Trophoblast cell (in vitro differentiated cells and primary cell): ENCODE results near the gene C4A.
"Not testable (repeated sequence)": the region's sequence is repeated elsewhere in the genome, so short reads cannot be mapped to it uniquely, and the experiment has no call there.

Experiments
- DNase-seq, 2 donors: peaks; one replicate each; pipeline ENCODE4 v3.0.0-alpha.2; 2016
- H2AFZ ChIP-seq: 2 replicates; pipeline ENCODE4 v1.6.1; 2013; ENCODE audit warnings: low read length, moderate library complexity, mild to moderate bottlenecking; ENCODE audit not compliant: insufficient read depth, poor library complexity
- H2AK5ac ChIP-seq: 2 replicates; pipeline ENCODE4 v1.6.1; 2013; ENCODE audit warnings: mild to moderate bottlenecking, low read length
- H2BK120ac ChIP-seq: 2 replicates; pipeline ENCODE4 v1.6.1; 2013; ENCODE audit warnings: low read length, mild to moderate bottlenecking, moderate library complexity; ENCODE audit not compliant: insufficient read depth, poor library complexity
- H2BK12ac ChIP-seq: 2 replicates; pipeline ENCODE4 v1.6.1; 2013; ENCODE audit warnings: mild to moderate bottlenecking, low read length, moderate library complexity
- H2BK5ac ChIP-seq: 2 replicates; pipeline ENCODE4 v1.6.1; 2013; ENCODE audit warnings: low read length, low read depth, moderate library complexity, mild to moderate bottlenecking; ENCODE audit not compliant: poor library complexity
- H3K14ac ChIP-seq: 2 replicates; pipeline ENCODE4 v1.6.1; 2013; ENCODE audit warnings: mild to moderate bottlenecking, low read length
- H3K18ac ChIP-seq: 2 replicates; pipeline ENCODE4 v1.6.1; 2013; ENCODE audit warnings: mild to moderate bottlenecking, low read length
- H3K23ac ChIP-seq: 2 replicates; pipeline ENCODE4 v1.6.1; 2013; ENCODE audit warnings: low read length
- H3K27ac ChIP-seq: 2 replicates; pipeline ENCODE4 v1.5.1; 2013; ENCODE audit warnings: low read depth, mild to moderate bottlenecking, inconsistent platforms, low read length, moderate library complexity
- H3K27me3 ChIP-seq: 2 replicates; pipeline ENCODE4 v1.6.1; 2013; ENCODE audit warnings: inconsistent platforms, mild to moderate bottlenecking, low read length, moderate library complexity; ENCODE audit not compliant: insufficient read depth
- H3K36me3 ChIP-seq, 2 experiments: 1 replicate in 1 of 2; 2 replicates in 1 of 2; pipeline ENCODE4 v1.6.1; 2013; ENCODE audit warnings: low read length in 2 of 2, mild to moderate bottlenecking in 2 of 2, moderate library complexity in 1 of 2; ENCODE audit not compliant: insufficient read depth in 2 of 2, control insufficient read depth in 1 of 2
- H3K4ac ChIP-seq: 2 replicates; pipeline ENCODE4 v1.6.1; 2013; ENCODE audit warnings: low read depth, mild to moderate bottlenecking, low read length, moderate library complexity
- H3K4me1 ChIP-seq, 2 experiments: 1 replicate in 1 of 2; 2 replicates in 1 of 2; pipeline ENCODE4 v1.6.1; 2013; ENCODE audit warnings: low read length in 2 of 2, mild to moderate bottlenecking in 2 of 2, moderate library complexity in 1 of 2; ENCODE audit not compliant: insufficient read depth in 2 of 2, control insufficient read depth in 1 of 2
- H3K4me2 ChIP-seq: 2 replicates; pipeline ENCODE4 v1.6.1; 2013; ENCODE audit warnings: inconsistent platforms, mild to moderate bottlenecking, low read length, moderate library complexity
- H3K4me3 ChIP-seq: 2 replicates; pipeline ENCODE4 v1.5.1; 2013; ENCODE audit warnings: mild to moderate bottlenecking, low read depth, low read length, inconsistent platforms
- H3K79me1 ChIP-seq: one replicate; pipeline ENCODE4 v1.6.1; 2013; ENCODE audit warnings: low read length
- H3K79me2 ChIP-seq: 2 replicates; pipeline ENCODE4 v1.6.1; 2013; ENCODE audit warnings: low read length, mild to moderate bottlenecking; ENCODE audit not compliant: control insufficient read depth, insufficient read depth, poor library complexity
- H3K9ac ChIP-seq: 2 replicates; pipeline ENCODE4 v1.6.1; 2013; ENCODE audit warnings: mild to moderate bottlenecking, low read length
- H3K9me3 ChIP-seq: 2 replicates; pipeline ENCODE4 v1.6.1; 2013; ENCODE audit warnings: low read depth, mild to moderate bottlenecking, control low read depth, inconsistent platforms, low read length; ENCODE audit not compliant: insufficient read depth
- H4K12ac ChIP-seq: 2 replicates; pipeline ENCODE4 v1.6.1; 2013; ENCODE audit warnings: low read depth, mild to moderate bottlenecking, low read length, moderate library complexity
- H4K8ac ChIP-seq: 2 replicates; pipeline ENCODE4 v1.6.1; 2013; ENCODE audit warnings: low read depth, mild to moderate bottlenecking, low read length, moderate library complexity
- H4K91ac ChIP-seq: one replicate; pipeline ENCODE4 v1.6.1; 2013; ENCODE audit warnings: low read depth, mild to moderate bottlenecking, low read length, moderate library complexity
- WGBS: extraction: QIAGEN DNeasy Blood & Tissue Kit; methylation state at CpG from one replicate; pipeline ENCODE4 v1.1.7; 2013; ENCODE audit warnings: missing lambda C conversion rate; ENCODE audit not compliant: insufficient read length, insufficient coverage; ENCODE audit errors: extremely low coverage; 5-methylcytosine and 5-hydroxymethylcytosine counted together

Gene C4A

DNA sequence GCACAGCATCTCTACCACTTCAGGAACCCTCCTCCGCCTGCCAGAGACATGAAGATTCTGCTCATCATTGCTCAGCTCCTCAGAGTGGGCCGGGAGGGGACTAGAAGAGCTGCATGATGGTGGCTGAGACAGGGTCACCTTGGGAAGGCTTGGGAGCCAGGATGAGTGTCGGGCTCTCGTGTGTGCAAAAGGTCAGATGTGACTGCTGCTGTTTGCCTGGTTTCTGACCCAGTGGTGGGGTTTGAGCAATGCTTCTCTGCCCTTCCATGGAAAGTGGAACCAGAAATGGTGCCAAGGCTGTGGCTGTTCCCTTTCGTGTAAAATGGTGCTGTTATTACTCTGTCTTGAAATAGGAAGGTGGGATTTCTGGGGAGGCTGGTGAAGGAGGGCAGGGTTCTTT, 859 bp upstream of the C4A start:
- not testable (repeated sequence) for H3K18ac ChIP-seq
- no CpG with 5 or more reads among the region's 5 CpGs for WGBS

DNA sequence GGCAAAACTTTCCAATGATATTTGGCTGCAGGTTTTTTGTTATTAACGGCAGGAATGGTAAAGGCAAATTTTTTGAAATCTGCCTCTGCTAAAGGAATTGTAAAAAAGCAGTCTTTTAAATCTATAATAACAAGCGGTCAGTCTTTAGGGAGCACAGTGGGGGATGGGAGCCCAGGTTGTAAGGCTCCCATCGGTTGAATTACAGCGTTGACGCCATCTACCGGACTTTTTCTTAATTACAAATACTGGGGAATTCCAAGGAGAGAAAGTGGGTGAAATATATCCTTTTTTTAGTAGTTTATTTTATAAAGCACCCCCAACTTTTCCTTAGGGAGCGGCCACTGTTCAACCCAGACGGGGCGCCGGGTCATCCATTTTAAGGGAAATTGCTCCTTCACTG, 7.5 kb downstream of the C4A start:
- not testable (repeated sequence) for H4K12ac ChIP-seq, H3K79me2 ChIP-seq, H3K79me1 ChIP-seq, DNase-seq, H3K4me1 ChIP-seq, H3K4ac ChIP-seq, H3K4me3 ChIP-seq, H3K23ac ChIP-seq, H3K4me2 ChIP-seq, H3K18ac ChIP-seq, H2BK120ac ChIP-seq, H2AFZ ChIP-seq, H2BK12ac ChIP-seq, H3K9ac ChIP-seq, H3K14ac ChIP-seq, H4K8ac ChIP-seq, H3K27me3 ChIP-seq, H2AK5ac ChIP-seq, H3K27ac ChIP-seq, H4K91ac ChIP-seq, H3K36me3 ChIP-seq, H3K9me3 ChIP-seq, H2BK5ac ChIP-seq
- WGBS: no CpG with 5 or more reads among the region's 10 CpGs

More for the DNA sequence above, 859 bp upstream of the C4A start:
- not testable (repeated sequence) for H4K91ac ChIP-seq, H4K12ac ChIP-seq, H3K9me3 ChIP-seq, H4K8ac ChIP-seq, H2AFZ ChIP-seq, H2BK120ac ChIP-seq, H3K36me3 ChIP-seq, H3K4me1 ChIP-seq, DNase-seq, H3K4ac ChIP-seq, H3K4me2 ChIP-seq, H3K79me2 ChIP-seq, H3K14ac ChIP-seq, H2BK5ac ChIP-seq, H3K27me3 ChIP-seq, H2BK12ac ChIP-seq, H2AK5ac ChIP-seq, H3K4me3 ChIP-seq, H3K27ac ChIP-seq, H3K23ac ChIP-seq, H3K9ac ChIP-seq, H3K79me1 ChIP-seq

DNA sequence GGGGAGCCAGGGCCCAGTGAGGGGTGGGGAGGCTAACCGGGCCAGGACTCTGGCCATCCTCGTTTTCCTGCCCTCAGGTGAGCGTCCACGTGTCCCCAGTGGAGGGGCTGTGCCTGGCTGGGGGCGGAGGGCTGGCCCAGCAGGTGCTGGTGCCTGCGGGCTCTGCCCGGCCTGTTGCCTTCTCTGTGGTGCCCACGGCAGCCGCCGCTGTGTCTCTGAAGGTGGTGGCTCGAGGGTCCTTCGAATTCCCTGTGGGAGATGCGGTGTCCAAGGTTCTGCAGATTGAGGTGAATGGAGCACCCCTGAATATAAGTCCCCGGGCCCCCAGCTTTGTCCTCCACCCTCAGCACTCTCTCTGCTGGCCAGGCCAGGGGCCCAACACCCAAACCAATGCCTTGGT, 12.6 kb downstream of the C4A start:
- not testable (repeated sequence) for H3K4ac ChIP-seq, H3K9ac ChIP-seq, H2BK5ac ChIP-seq, H3K79me1 ChIP-seq, H3K4me3 ChIP-seq, H2BK12ac ChIP-seq, H3K9me3 ChIP-seq, H3K4me1 ChIP-seq, H3K14ac ChIP-seq, H2AFZ ChIP-seq, H3K79me2 ChIP-seq, H4K91ac ChIP-seq, H3K4me2 ChIP-seq, H3K36me3 ChIP-seq, H3K27me3 ChIP-seq, H2AK5ac ChIP-seq, DNase-seq, H4K12ac ChIP-seq, H3K18ac ChIP-seq, H4K8ac ChIP-seq, H3K23ac ChIP-seq, H2BK120ac ChIP-seq, H3K27ac ChIP-seq
- WGBS: no CpG with 5 or more reads among the region's 14 CpGs

- not testable (repeated sequence) for H2BK12ac ChIP-seq, H3K27me3 ChIP-seq, DNase-seq, H2BK5ac ChIP-seq, H3K27ac ChIP-seq, H3K4me2 ChIP-seq, H3K4me1 ChIP-seq, H2AK5ac ChIP-seq, H3K18ac ChIP-seq, H2BK120ac ChIP-seq, H3K36me3 ChIP-seq, H3K79me2 ChIP-seq, H3K23ac ChIP-seq, H4K12ac ChIP-seq, H2AFZ ChIP-seq, H3K4me3 ChIP-seq, H4K91ac ChIP-seq, H3K14ac ChIP-seq, H3K9me3 ChIP-seq, H4K8ac ChIP-seq, H3K79me1 ChIP-seq, H3K9ac ChIP-seq, H3K4ac ChIP-seq
- no CpG with 5 or more reads among the region's 6 CpGs for WGBS
These were observed 14.5 kb downstream of the C4A start for GRCh38 chr6:31996385-31996784.
